WTC11 (cell line): ENCODE results near the gene SUSD1. TPM values are rescaled to one million over a fixed set of nuclear protein-coding genes. Genes with fewer than 3 reads are reported as not detected.

ENCODE experiments used
- ATAC-seq: fragments of 200-7000 bp; cut with Tn5 transposase; 2 replicates; pipeline ENCODE4 v1.10.0; 2021; ENCODE audit warnings: mild to moderate bottlenecking, moderate library complexity
- CTCF ChIA-PET: fragments of 300-600 bp; sonication (Branson Sonifier 250); formaldehyde crosslinking; loops from one replicate; lab custom pipeline; 2021; ENCODE audit warnings: antibody characterized with exemption; lab: Charles Lee
- POLR2A ChIA-PET: fragments of 350-600 bp; sonication (Branson Sonifier 250); formaldehyde crosslinking; loops from one replicate; lab custom pipeline; 2021; ENCODE audit warnings: antibody characterized with exemption; lab: Charles Lee
- DNase-seq: peaks from one replicate; pipeline ENCODE4 v3.0.0; 2021; ENCODE audit warnings: low spot score
- H3K27ac Mint-ChIP-seq: 2 replicates; pipeline ENCODE4 v1.8.0; 2021; ENCODE audit warnings: mixed read lengths
- H3K27me3 Mint-ChIP-seq: 2 replicates; pipeline ENCODE4 v1.8.0; 2021; ENCODE audit warnings: low read depth, mild to moderate bottlenecking, moderate library complexity, mixed read lengths
- H3K36me3 Mint-ChIP-seq: 2 replicates; pipeline ENCODE4 v1.8.0; 2021; ENCODE audit warnings: mixed read lengths
- H3K4me1 Mint-ChIP-seq: 2 replicates; pipeline ENCODE4 v1.8.0; 2022; ENCODE audit warnings: mixed read lengths
- H3K4me3 Mint-ChIP-seq: 2 replicates; pipeline ENCODE4 v1.8.0; 2021; ENCODE audit warnings: mild to moderate bottlenecking, moderate library complexity, mixed read lengths
- H3K9me3 Mint-ChIP-seq: 2 replicates; pipeline ENCODE4 v1.8.0; 2021; ENCODE audit warnings: mixed read lengths
- E2F5 ChIP-seq: sonication (generic); formaldehyde crosslinking; IDR thresholded peaks from 2 replicates; pipeline ENCODE4 v1.8.1; 2022; ENCODE audit warnings: mild to moderate bottlenecking, moderate library complexity, missing genetic modification reagents
- ETV6 ChIP-seq: sonication (generic); formaldehyde crosslinking; IDR thresholded peaks from 2 replicates; pipeline ENCODE4 v1.8.1; 2022; ENCODE audit warnings: mild to moderate bottlenecking, missing genetic modification reagents
- GTF2I ChIP-seq: fragments of 250-450 bp; sonication (Bioruptor Pico); conservative IDR thresholded peaks from 2 replicates; pipeline ENCODE4 v1.4.0; 2021; ENCODE audit warnings: mild to moderate bottlenecking
- IRF2 ChIP-seq: sonication (generic); formaldehyde crosslinking; IDR thresholded peaks from 2 replicates; pipeline ENCODE4 v1.8.0; 2022; ENCODE audit warnings: low read depth, missing genetic modification reagents, borderline replicate concordance
- JAZF1 ChIP-seq: fragments of 250-450 bp; sonication (Bioruptor Pico); IDR thresholded peaks from 2 replicates; pipeline ENCODE4 v1.9.0; 2021; ENCODE audit warnings: moderate library complexity, mild to moderate bottlenecking, inconsistent platforms
- NFATC4 ChIP-seq: fragments of 250-450 bp; sonication (Bioruptor Pico); IDR thresholded peaks from 2 replicates; pipeline ENCODE4 v1.9.0; 2021; ENCODE audit warnings: mild to moderate bottlenecking
- NFYB ChIP-seq: sonication (generic); formaldehyde crosslinking; conservative IDR thresholded peaks from 2 replicates; pipeline ENCODE4 v1.8.0; 2022; ENCODE audit warnings: low read depth, missing genetic modification reagents
- PRRX2 ChIP-seq: fragments of 250-450 bp; sonication (Bioruptor Pico); IDR thresholded peaks from 2 replicates; pipeline ENCODE4 v1.8.0; 2021; ENCODE audit warnings: mild to moderate bottlenecking
- SMAD3 ChIP-seq: sonication (generic); formaldehyde crosslinking; IDR thresholded peaks from 2 replicates; pipeline ENCODE4 v1.8.0; 2022; ENCODE audit warnings: missing genetic modification reagents, mild to moderate bottlenecking, borderline replicate concordance
- SP1 ChIP-seq: sonication (generic); formaldehyde crosslinking; conservative IDR thresholded peaks from 2 replicates; pipeline ENCODE4 v1.8.1; 2022; ENCODE audit warnings: missing genetic modification reagents
- TEAD4 ChIP-seq: sonication (generic); formaldehyde crosslinking; IDR thresholded peaks from 2 replicates; pipeline ENCODE4 v1.8.0; 2022; ENCODE audit warnings: mild to moderate bottlenecking, missing genetic modification reagents
- ZNF121 ChIP-seq: sonication (generic); formaldehyde crosslinking; IDR thresholded peaks from 2 replicates; pipeline ENCODE4 v1.8.0; 2023; ENCODE audit warnings: missing genetic modification reagents
- ZNF219 ChIP-seq: sonication (generic); formaldehyde crosslinking; IDR thresholded peaks from 2 replicates; pipeline ENCODE4 v1.8.0; 2023; ENCODE audit warnings: missing genetic modification reagents, mild to moderate bottlenecking, borderline replicate concordance
- ZNF425 ChIP-seq: fragments of 250-450 bp; sonication (Bioruptor Pico); conservative IDR thresholded peaks from 2 replicates; pipeline ENCODE4 v1.9.0; 2021; ENCODE audit warnings: mild to moderate bottlenecking
- total RNA-seq: library from RNA; stranded (reverse); gene quantifications from 3 replicates; pipeline ENCODE4 v1.2.3, GENCODE V29; 2021
- TF ChIP-seq, protein P1 (sequence below): sonication (generic); formaldehyde crosslinking; IDR thresholded peaks from 2 replicates; pipeline ENCODE4 v1.8.1; 2022; ENCODE audit warnings: low read depth, mild to moderate bottlenecking, moderate library complexity, missing genetic modification reagents, borderline replicate concordance
- TF ChIP-seq, protein P2 (sequence below): fragments of 250-450 bp; sonication (Bioruptor Pico); IDR thresholded peaks from 2 replicates; pipeline ENCODE4 v1.9.0; 2021; ENCODE audit warnings: moderate library complexity, mild to moderate bottlenecking, inconsistent platforms, borderline replicate concordance
- TF ChIP-seq, protein P3 (sequence below): sonication (generic); formaldehyde crosslinking; IDR thresholded peaks from 2 replicates; pipeline ENCODE4 v1.8.1; 2022; ENCODE audit warnings: low read depth, missing genetic modification reagents, borderline replicate concordance
- TF ChIP-seq, protein P4 (sequence below): sonication (generic); formaldehyde crosslinking; IDR thresholded peaks from 2 replicates; pipeline ENCODE4 v1.8.0; 2023; ENCODE audit warnings: missing genetic modification reagents
- TF ChIP-seq, protein P5 (sequence below): fragments of 250-450 bp; sonication (Bioruptor Pico); IDR thresholded peaks from 2 replicates; pipeline ENCODE4 v1.9.0; 2021; ENCODE audit warnings: mild to moderate bottlenecking, borderline replicate concordance
- TF ChIP-seq, protein P6 (sequence below): fragments of 250-450 bp; sonication (Bioruptor Pico); IDR thresholded peaks from 2 replicates; pipeline ENCODE4 v1.8.0; 2021; ENCODE audit warnings: mild to moderate bottlenecking

SUSD1 gene
- total RNA-seq, 1 experiment from 2014 or later, result 5.1 TPM

- TF ChIP-seq E2F5, result no peak
- TF ChIP-seq NFYB (CRISPR knock-in tag), result no peak
Measured at GRCh38 chr9:112188884-112189283, 13.8 kb upstream of the SUSD1 start (continued).

DNA sequence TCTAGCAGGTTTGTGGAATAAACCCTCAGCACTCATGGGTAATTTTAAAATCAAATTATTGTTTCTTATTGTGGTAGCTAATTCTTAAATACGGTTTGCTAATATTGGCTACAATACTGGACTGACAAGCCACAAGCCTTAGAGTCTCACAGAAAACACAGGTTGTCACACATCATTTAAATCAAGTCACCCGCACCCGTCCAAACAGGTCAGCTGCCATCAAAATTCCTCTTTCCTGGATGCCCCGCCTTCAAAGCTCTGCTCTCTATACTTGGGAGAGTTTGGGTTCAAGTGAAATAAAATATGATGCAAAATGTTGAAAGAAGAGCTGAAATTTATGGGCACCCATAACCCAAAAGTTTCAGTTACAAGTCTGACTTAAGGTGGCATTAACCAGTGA, 12.3 kb upstream of the SUSD1 start:
- POLR2A ChIA-PET, result no interaction called here
- DNase-seq, result no peak
- Mint-ChIP-seq H3K27me3 (no peaks in the 10 kb centered on the region), H3K27ac (no peak overlapping the region), H3K36me3 (peaks cover 10% of the 10 kb centered on the region), H3K4me1 (peaks cover 9% of the 10 kb centered on the region), H3K4me3 (no peak overlapping the region), H3K9me3 (peaks cover 17% of the 10 kb centered on the region)
- ATAC-seq, result no peak
- no peak for TF ChIP-seq IRF2 (CRISPR knock-in tag)
- TF ChIP-seq, protein P1, sequence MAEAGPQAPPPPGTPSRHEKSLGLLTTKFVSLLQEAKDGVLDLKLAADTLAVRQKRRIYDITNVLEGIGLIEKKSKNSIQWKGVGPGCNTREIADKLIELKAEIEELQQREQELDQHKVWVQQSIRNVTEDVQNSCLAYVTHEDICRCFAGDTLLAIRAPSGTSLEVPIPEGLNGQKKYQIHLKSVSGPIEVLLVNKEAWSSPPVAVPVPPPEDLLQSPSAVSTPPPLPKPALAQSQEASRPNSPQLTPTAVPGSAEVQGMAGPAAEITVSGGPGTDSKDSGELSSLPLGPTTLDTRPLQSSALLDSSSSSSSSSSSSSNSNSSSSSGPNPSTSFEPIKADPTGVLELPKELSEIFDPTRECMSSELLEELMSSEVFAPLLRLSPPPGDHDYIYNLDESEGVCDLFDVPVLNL (CRISPR knock-in tag), result no peak
- TF ChIP-seq, protein P2, sequence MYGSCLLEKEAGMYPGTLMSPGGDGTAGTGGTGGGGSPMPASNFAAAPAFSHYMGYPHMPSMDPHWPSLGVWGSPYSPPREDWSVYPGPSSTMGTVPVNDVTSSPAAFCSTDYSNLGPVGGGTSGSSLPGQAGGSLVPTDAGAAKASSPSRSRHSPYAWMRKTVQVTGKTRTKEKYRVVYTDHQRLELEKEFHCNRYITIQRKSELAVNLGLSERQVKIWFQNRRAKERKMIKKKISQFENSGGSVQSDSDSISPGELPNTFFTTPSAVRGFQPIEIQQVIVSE (CRISPR knock-in tag), result no peak
- CTCF ChIA-PET, result interaction anchor here (0.5 to 2.4 kb wide), 3 partner anchors 8 to 89 kb away, joined by 5 to 10 read pairs (median 5); no protein-coding TSS in a partner anchor

DNA sequence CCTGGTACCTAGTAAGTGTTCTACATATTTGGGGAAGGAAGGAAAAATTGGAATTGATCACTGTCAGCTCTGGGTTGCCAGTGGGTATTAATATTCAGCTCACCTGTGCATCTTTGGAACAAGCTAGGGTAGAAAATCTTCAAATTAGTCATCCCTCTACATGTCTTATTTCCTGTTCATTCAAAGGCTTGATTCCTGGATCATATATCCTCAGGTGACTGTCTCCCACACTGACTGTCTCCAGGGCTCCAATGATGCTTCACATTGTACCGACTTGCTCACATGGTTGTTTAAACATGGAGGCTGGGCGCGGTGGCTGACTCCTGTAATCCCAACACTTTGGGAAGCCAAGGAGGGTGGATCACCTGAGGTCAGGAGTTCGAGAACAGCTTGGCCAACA, 11.6 kb upstream of the SUSD1 start:
- no peak overlapping the region for H3K4me3 Mint-ChIP-seq
- H3K27ac Mint-ChIP-seq, result no peak overlapping the region
- ChIA-PET POLR2A (no interaction called here), CTCF (interaction anchor here (2.4 kb wide), 1 partner anchor 88 kb away, joined by 10 read pairs; no protein-coding TSS in a partner anchor)
- ATAC-seq (no peak), DNase-seq (no peak)
- no peaks in the 10 kb centered on the region for H3K27me3 Mint-ChIP-seq
- peaks cover 12% of the 10 kb centered on the region for H3K36me3 Mint-ChIP-seq
- peaks cover 9% of the 10 kb centered on the region for H3K4me1 Mint-ChIP-seq
- peaks cover 20% of the 10 kb centered on the region for H3K9me3 Mint-ChIP-seq
- TF ChIP-seq ETV6 (no peak), SMAD3 (CRISPR knock-in tag) (no peak), ZNF425 (CRISPR knock-in tag) (no peak), NFATC4 (CRISPR knock-in tag) (no peak), SP1 (CRISPR knock-in tag) (no peak), ZNF121 (CRISPR knock-in tag) (no peak), PRRX2 (no peak), GTF2I (CRISPR knock-in tag) (no peak), JAZF1 (no peak), TEAD4 (CRISPR knock-in tag) (no peak), ZNF219 (CRISPR knock-in tag) (no peak)
- TF ChIP-seq, protein P3, sequence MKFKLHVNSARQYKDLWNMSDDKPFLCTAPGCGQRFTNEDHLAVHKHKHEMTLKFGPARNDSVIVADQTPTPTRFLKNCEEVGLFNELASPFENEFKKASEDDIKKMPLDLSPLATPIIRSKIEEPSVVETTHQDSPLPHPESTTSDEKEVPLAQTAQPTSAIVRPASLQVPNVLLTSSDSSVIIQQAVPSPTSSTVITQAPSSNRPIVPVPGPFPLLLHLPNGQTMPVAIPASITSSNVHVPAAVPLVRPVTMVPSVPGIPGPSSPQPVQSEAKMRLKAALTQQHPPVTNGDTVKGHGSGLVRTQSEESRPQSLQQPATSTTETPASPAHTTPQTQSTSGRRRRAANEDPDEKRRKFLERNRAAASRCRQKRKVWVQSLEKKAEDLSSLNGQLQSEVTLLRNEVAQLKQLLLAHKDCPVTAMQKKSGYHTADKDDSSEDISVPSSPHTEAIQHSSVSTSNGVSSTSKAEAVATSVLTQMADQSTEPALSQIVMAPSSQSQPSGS, result no peak
- TF ChIP-seq, protein P4, sequence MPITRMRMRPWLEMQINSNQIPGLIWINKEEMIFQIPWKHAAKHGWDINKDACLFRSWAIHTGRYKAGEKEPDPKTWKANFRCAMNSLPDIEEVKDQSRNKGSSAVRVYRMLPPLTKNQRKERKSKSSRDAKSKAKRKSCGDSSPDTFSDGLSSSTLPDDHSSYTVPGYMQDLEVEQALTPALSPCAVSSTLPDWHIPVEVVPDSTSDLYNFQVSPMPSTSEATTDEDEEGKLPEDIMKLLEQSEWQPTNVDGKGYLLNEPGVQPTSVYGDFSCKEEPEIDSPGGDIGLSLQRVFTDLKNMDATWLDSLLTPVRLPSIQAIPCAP (CRISPR knock-in tag), result no peak
- TF ChIP-seq, protein P5, sequence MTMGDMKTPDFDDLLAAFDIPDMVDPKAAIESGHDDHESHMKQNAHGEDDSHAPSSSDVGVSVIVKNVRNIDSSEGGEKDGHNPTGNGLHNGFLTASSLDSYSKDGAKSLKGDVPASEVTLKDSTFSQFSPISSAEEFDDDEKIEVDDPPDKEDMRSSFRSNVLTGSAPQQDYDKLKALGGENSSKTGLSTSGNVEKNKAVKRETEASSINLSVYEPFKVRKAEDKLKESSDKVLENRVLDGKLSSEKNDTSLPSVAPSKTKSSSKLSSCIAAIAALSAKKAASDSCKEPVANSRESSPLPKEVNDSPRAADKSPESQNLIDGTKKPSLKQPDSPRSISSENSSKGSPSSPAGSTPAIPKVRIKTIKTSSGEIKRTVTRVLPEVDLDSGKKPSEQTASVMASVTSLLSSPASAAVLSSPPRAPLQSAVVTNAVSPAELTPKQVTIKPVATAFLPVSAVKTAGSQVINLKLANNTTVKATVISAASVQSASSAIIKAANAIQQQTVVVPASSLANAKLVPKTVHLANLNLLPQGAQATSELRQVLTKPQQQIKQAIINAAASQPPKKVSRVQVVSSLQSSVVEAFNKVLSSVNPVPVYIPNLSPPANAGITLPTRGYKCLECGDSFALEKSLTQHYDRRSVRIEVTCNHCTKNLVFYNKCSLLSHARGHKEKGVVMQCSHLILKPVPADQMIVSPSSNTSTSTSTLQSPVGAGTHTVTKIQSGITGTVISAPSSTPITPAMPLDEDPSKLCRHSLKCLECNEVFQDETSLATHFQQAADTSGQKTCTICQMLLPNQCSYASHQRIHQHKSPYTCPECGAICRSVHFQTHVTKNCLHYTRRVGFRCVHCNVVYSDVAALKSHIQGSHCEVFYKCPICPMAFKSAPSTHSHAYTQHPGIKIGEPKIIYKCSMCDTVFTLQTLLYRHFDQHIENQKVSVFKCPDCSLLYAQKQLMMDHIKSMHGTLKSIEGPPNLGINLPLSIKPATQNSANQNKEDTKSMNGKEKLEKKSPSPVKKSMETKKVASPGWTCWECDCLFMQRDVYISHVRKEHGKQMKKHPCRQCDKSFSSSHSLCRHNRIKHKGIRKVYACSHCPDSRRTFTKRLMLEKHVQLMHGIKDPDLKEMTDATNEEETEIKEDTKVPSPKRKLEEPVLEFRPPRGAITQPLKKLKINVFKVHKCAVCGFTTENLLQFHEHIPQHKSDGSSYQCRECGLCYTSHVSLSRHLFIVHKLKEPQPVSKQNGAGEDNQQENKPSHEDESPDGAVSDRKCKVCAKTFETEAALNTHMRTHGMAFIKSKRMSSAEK, result no peak
- TF ChIP-seq, protein P2 (CRISPR knock-in tag), result no peak
- TF ChIP-seq, protein P6, sequence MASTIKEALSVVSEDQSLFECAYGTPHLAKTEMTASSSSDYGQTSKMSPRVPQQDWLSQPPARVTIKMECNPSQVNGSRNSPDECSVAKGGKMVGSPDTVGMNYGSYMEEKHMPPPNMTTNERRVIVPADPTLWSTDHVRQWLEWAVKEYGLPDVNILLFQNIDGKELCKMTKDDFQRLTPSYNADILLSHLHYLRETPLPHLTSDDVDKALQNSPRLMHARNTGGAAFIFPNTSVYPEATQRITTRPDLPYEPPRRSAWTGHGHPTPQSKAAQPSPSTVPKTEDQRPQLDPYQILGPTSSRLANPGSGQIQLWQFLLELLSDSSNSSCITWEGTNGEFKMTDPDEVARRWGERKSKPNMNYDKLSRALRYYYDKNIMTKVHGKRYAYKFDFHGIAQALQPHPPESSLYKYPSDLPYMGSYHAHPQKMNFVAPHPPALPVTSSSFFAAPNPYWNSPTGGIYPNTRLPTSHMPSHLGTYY (CRISPR knock-in tag), result no peak
